ENCODE measurements around the gene CHTF8. TPM values are rescaled to one million over a fixed set of nuclear protein-coding genes. Genes with fewer than 3 reads are reported as not detected.

Gene CHTF8
- total and polyA plus RNA-seq, 10 of the 15 experiments (the other 5 are each of a cell fraction or from before 2014, with no cell fraction given): 18.5 to 159 (median 102) TPM

- intact Hi-C loops (cut with micrococcal nuclease; ENCODE audit: unreplicated experiment): no loop called here
- no peak overlapping the region for H3K4me2 ChIP-seq (ENCODE audit: control insufficient read depth, insufficient read depth)
- in situ Hi-C loops (cut with MboI): no loop called here
- ChIA-PET SMC1A (ENCODE audit: uncharacterized antibody, unreplicated experiment) (interaction anchor here (0.7 to 2.9 kb wide), 6 partner anchors 10 to 263 kb away, joined by 3 to 9 read pairs (median 6); partner anchors contain the start of gene SNTB2), CTCF (interaction anchor here (0.6 to 2.1 kb wide), 9 partner anchors 9 to 397 kb away, joined by 3 to 11 read pairs (median 3); no protein-coding TSS in a partner anchor), RAD21 (ENCODE audit: unreplicated experiment) (interaction anchor here (0.9 to 1.5 kb wide), 3 partner anchors 13 to 119 kb away, joined by 3 to 4 read pairs (median 3); no protein-coding TSS in a partner anchor), POLR2A (interaction anchor here (0.7 to 3.0 kb wide), 3 partner anchors 10 to 972 kb away, joined by 3 to 13 read pairs (median 7); partner anchors contain the start of gene SNTB2)
- no peaks in the 10 kb centered on the region for H3K9me3 ChIP-seq (replicated peaks; ENCODE audit: control insufficient read depth, insufficient read depth, low read length)
- peaks cover 11% of the 10 kb centered on the region for H3K4me1 ChIP-seq (ENCODE audit: control insufficient read depth, insufficient read depth, low read length)
- H3K4me3 ChIP-seq: no peak overlapping the region
- DNase-seq (ENCODE audit: low read depth, low spot score) (no peak), ATAC-seq (no peak), FAIRE-seq (no peak)
- H3K27ac ChIP-seq (ENCODE audit: control insufficient read depth, insufficient read depth): no peak overlapping the region
- no peak overlapping the region for H3K9ac ChIP-seq (ENCODE audit: control insufficient read depth, insufficient read depth, low read length)
- no TSS peak for BruUV-seq (replicated peaks)
- H3K79me2 ChIP-seq (ENCODE audit: control insufficient read depth, insufficient read depth, low read length): no peaks in the 10 kb centered on the region
- 96% methylated on average over 7 of the region's 7 CpGs for WGBS (ENCODE audit: insufficient coverage, insufficient replicate concordance, low lambda C conversion rate, missing lambda C conversion rate)
- no peaks in the 10 kb centered on the region for H3K27me3 ChIP-seq (replicated peaks in 1 of 2; ENCODE audit: control insufficient read depth in 2 of 2, insufficient read depth in 2 of 2, low read length in 1 of 2)
- peaks cover 9 to 26% of the 10 kb centered on the region in 2 experiments for H3K36me3 ChIP-seq (ENCODE audit: control insufficient read depth in 2 of 2, insufficient read depth in 2 of 2, low read length in 1 of 2)
- H4K20me1 ChIP-seq (ENCODE audit: control insufficient read depth, insufficient read depth): no peaks in the 10 kb centered on the region; the same call in 1 of the 2 replicates
- H2AFZ ChIP-seq (ENCODE audit: control insufficient read depth, low read depth, low read length): no peak overlapping the region
- TF ChIP-seq RFX5 (IDR thresholded peaks at IDR 0.05; ENCODE audit: low read depth, low read length): no peak
- TF ChIP-seq MAX (IDR thresholded peaks at IDR 0.05; ENCODE audit: low read depth, low read length): no peak
- TF ChIP-seq IKZF2 (IDR thresholded peaks at IDR 0.05): no peak
- TF ChIP-seq SP1 (IDR thresholded peaks at IDR 0.05; ENCODE audit: low read depth, low read length): no peak
- TF ChIP-seq ATF2 (IDR thresholded peaks at IDR 0.05; ENCODE audit: low read length): no peak
- TF ChIP-seq ETV6 (conservative IDR thresholded peaks at IDR 0.05 in 1 of 2, IDR thresholded peaks at IDR 0.05 in 1 of 2; ENCODE audit: borderline replicate concordance in 1 of 2, low read depth in 1 of 2): no peak
- TF ChIP-seq, protein P1, sequence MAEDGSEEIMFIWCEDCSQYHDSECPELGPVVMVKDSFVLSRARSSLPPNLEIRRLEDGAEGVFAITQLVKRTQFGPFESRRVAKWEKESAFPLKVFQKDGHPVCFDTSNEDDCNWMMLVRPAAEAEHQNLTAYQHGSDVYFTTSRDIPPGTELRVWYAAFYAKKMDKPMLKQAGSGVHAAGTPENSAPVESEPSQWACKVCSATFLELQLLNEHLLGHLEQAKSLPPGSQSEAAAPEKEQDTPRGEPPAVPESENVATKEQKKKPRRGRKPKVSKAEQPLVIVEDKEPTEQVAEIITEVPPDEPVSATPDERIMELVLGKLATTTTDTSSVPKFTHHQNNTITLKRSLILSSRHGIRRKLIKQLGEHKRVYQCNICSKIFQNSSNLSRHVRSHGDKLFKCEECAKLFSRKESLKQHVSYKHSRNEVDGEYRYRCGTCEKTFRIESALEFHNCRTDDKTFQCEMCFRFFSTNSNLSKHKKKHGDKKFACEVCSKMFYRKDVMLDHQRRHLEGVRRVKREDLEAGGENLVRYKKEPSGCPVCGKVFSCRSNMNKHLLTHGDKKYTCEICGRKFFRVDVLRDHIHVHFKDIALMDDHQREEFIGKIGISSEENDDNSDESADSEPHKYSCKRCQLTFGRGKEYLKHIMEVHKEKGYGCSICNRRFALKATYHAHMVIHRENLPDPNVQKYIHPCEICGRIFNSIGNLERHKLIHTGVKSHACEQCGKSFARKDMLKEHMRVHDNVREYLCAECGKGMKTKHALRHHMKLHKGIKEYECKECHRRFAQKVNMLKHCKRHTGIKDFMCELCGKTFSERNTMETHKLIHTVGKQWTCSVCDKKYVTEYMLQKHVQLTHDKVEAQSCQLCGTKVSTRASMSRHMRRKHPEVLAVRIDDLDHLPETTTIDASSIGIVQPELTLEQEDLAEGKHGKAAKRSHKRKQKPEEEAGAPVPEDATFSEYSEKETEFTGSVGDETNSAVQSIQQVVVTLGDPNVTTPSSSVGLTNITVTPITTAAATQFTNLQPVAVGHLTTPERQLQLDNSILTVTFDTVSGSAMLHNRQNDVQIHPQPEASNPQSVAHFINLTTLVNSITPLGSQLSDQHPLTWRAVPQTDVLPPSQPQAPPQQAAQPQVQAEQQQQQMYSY (CRISPR knock-in tag; IDR thresholded peaks at IDR 0.05): no peak
- TF ChIP-seq BCL11A (IDR thresholded peaks at IDR 0.05; ENCODE audit: low read depth, low read length): no peak
- TF ChIP-seq RELA (IDR thresholded peaks at IDR 0.05; ENCODE audit: borderline replicate concordance, partially characterized antibody): no peak
- no peak for TF ChIP-seq ATF7 (IDR thresholded peaks at IDR 0.05; ENCODE audit: low read depth)
- no peak for TF ChIP-seq RAD51 (IDR thresholded peaks at IDR 0.05)
- no peak for TF ChIP-seq POLR2A (IDR thresholded peaks at IDR 0.05; ENCODE audit: low read depth, low read length)
- no peak for TF ChIP-seq RAD21 (IDR thresholded peaks at IDR 0.05; ENCODE audit: insufficient read depth, low read depth, low read length)
- TF ChIP-seq CBX5 (IDR thresholded peaks at IDR 0.05; ENCODE audit: low read depth): no peak
- TF ChIP-seq, protein P2, sequence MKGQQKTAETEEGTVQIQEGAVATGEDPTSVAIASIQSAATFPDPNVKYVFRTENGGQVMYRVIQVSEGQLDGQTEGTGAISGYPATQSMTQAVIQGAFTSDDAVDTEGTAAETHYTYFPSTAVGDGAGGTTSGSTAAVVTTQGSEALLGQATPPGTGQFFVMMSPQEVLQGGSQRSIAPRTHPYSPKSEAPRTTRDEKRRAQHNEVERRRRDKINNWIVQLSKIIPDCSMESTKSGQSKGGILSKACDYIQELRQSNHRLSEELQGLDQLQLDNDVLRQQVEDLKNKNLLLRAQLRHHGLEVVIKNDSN (IDR thresholded peaks at IDR 0.05; ENCODE audit: borderline replicate concordance, extremely low read length, insufficient read depth, low read depth, low read length): no peak
Measured at GRCh38 chr16:69166946-69167930, 34.9 kb upstream of the CHTF8 start.

Measured in GM12878 (cell line).